ENCODE results near the gene MAD1L1. TPM values are rescaled to one million over a fixed set of nuclear protein-coding genes. Genes with fewer than 3 reads are reported as not detected.

MAD1L1 gene
- total RNA-seq, 1 donor from 2014 or later, result 55.0 TPM

- H3K9me3 Mint-ChIP-seq, result no peaks in the 10 kb centered on the region
- no peak overlapping the region for H3K4me3 Mint-ChIP-seq (ENCODE audit: low read depth)
- H3K27me3 Mint-ChIP-seq (ENCODE audit: low read depth), result no peaks in the 10 kb centered on the region
- DNase-seq (ENCODE audit: low spot score), result no peak
- H3K27ac Mint-ChIP-seq, result no peak overlapping the region
- peaks cover 7% of the 10 kb centered on the region for H3K36me3 Mint-ChIP-seq (ENCODE audit: low read depth)
- intact Hi-C loops (cut with micrococcal nuclease), result no loop called here
- peaks cover 38% of the 10 kb centered on the region for H3K4me1 Mint-ChIP-seq (ENCODE audit: low read depth)
These were observed 124.1 kb downstream of the MAD1L1 start for GRCh38 chr7:2108501-2109250.

DNA sequence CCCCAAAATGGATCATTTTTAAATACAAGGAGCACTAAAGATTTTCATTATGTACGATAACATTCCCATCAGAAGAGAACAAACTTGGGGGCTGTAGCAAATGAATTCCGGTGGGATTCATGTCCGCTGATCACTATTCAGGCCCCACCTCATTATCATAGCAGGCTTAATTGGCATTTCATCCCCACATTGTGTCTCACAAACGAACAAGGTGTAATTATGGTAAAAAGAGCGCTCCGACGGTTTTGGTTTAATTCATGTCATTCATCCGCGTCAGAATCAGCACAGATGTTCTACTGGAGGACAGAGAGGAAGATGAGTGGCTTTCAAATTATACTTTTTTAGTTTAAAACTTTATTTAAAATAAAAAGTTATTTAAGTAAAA, 124.7 kb downstream of the MAD1L1 start:
- intact Hi-C loops (cut with micrococcal nuclease), result no loop called here
- DNase-seq (ENCODE audit: low spot score), result no peak
- peaks cover 38% of the 10 kb centered on the region for H3K4me1 Mint-ChIP-seq (ENCODE audit: low read depth)
- no peaks in the 10 kb centered on the region for H3K9me3 Mint-ChIP-seq
- no peak overlapping the region for H3K27ac Mint-ChIP-seq
- peaks cover 7% of the 10 kb centered on the region for H3K36me3 Mint-ChIP-seq (ENCODE audit: low read depth)
- H3K4me3 Mint-ChIP-seq (ENCODE audit: low read depth), result no peak overlapping the region
- no peaks in the 10 kb centered on the region for H3K27me3 Mint-ChIP-seq (ENCODE audit: low read depth)

GRCh38 chr7:2107386-2108070, 125.2 kb downstream of the MAD1L1 start:
- no peak for DNase-seq (ENCODE audit: low spot score)
- peaks cover 34% of the 10 kb centered on the region for H3K4me1 Mint-ChIP-seq (ENCODE audit: low read depth)
- H3K36me3 Mint-ChIP-seq (ENCODE audit: low read depth), result peaks cover 7% of the 10 kb centered on the region
- no peaks in the 10 kb centered on the region for H3K9me3 Mint-ChIP-seq
- intact Hi-C loops (cut with micrococcal nuclease), result no loop called here
- H3K4me3 Mint-ChIP-seq (ENCODE audit: low read depth), result no peak overlapping the region
- no peaks in the 10 kb centered on the region for H3K27me3 Mint-ChIP-seq (ENCODE audit: low read depth)
- H3K27ac Mint-ChIP-seq, result no peak overlapping the region

- intact Hi-C loops (cut with micrococcal nuclease), result no loop called here
- DNase-seq (ENCODE audit: low spot score), result no peak
- H3K27me3 Mint-ChIP-seq (ENCODE audit: low read depth), result no peaks in the 10 kb centered on the region
- H3K27ac Mint-ChIP-seq, result no peak overlapping the region
- H3K4me3 Mint-ChIP-seq (ENCODE audit: low read depth), result no peak overlapping the region
- H3K9me3 Mint-ChIP-seq, result no peaks in the 10 kb centered on the region
- H3K36me3 Mint-ChIP-seq (ENCODE audit: low read depth), result peaks cover 3% of the 10 kb centered on the region
- H3K4me1 Mint-ChIP-seq (ENCODE audit: low read depth), result peaks cover 28% of the 10 kb centered on the region
These were observed 125.8 kb downstream of the MAD1L1 start for GRCh38 chr7:2106924-2107323.

DNA sequence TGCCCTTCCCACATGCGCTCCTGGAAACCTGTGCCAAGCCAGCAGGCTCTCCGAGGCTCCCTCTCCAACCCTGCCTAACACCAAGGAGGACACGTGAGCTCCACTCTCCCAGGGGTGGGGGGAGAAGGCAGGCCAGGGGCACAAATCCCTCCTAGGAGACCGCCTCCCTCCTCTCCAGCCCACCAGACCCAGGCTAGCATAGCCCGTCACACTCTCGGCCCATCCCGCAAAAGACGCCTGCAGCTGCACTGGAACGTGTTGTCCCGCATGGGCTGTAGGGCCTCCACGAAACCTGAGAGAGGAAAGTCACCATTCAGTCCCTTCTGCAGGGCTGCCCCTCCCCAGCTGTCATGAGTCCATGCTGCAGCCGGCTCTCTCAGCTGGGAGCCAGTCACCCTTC, 126.3 kb downstream of the MAD1L1 start:
- intact Hi-C loops (cut with micrococcal nuclease), result no loop called here
- Mint-ChIP-seq H3K27ac (no peak overlapping the region), H3K4me3 (ENCODE audit: low read depth) (no peak overlapping the region), H3K27me3 (ENCODE audit: low read depth) (no peaks in the 10 kb centered on the region), H3K9me3 (no peaks in the 10 kb centered on the region), H3K36me3 (ENCODE audit: low read depth) (peaks cover 3% of the 10 kb centered on the region), H3K4me1 (ENCODE audit: low read depth) (peaks cover 25% of the 10 kb centered on the region)
- no peak for DNase-seq (ENCODE audit: low spot score)

DNA sequence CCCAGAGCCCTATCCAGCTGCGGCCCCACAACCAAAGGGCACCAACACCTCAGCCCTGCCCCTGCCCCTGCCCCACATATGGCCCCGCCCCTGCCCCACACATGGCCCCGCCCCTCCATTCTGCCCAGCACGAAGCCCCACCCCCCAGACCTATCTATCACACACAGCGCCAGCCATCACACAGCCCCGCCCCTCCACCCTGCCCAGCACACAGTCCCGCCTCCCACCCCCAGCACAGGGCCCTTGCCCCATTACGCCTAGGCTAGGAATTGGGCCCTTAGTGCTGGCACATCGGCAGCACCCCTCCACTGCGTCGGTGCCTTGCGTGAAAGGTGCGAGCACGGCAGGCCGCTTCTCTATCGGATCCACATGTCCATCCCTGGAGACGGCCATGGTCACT, 126.8 kb downstream of the MAD1L1 start:
- Mint-ChIP-seq H3K27ac (no peak overlapping the region), H3K4me1 (ENCODE audit: low read depth) (peaks cover 23% of the 10 kb centered on the region), H3K4me3 (ENCODE audit: low read depth) (no peak overlapping the region), H3K36me3 (ENCODE audit: low read depth) (peaks cover 3% of the 10 kb centered on the region), H3K9me3 (no peaks in the 10 kb centered on the region), H3K27me3 (ENCODE audit: low read depth) (no peaks in the 10 kb centered on the region)
- no peak for DNase-seq (ENCODE audit: low spot score)
- intact Hi-C loops (cut with micrococcal nuclease), result no loop called here

DNA sequence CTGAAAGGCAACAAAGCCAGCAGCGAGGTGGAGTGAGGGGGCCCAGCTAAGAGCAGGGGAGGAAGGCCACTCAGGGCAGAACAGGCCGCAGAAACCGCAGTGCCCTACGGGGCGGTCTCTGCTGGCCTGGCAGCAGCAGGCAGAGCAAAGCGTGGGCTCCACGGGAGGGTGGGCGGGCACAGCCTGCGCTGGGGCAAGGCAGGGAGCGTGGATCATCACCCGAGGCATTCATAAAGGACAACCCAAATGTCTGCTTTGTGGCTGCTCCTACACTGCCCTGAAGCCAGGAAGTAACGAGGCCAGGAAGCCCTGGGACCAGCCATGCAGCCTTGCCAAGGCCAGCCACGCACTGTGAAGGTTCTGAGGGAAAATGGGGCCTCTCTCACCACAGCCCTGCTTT, 127.5 kb downstream of the MAD1L1 start:
- no peaks in the 10 kb centered on the region for H3K27me3 Mint-ChIP-seq (ENCODE audit: low read depth)
- no peak overlapping the region for H3K27ac Mint-ChIP-seq
- no peaks in the 10 kb centered on the region for H3K9me3 Mint-ChIP-seq
- intact Hi-C loops (cut with micrococcal nuclease), result no loop called here
- no peak overlapping the region for H3K4me3 Mint-ChIP-seq (ENCODE audit: low read depth)
- DNase-seq (ENCODE audit: low spot score), result no peak
- H3K36me3 Mint-ChIP-seq (ENCODE audit: low read depth), result peaks cover 3% of the 10 kb centered on the region
- peaks cover 18% of the 10 kb centered on the region for H3K4me1 Mint-ChIP-seq (ENCODE audit: low read depth)

DNA sequence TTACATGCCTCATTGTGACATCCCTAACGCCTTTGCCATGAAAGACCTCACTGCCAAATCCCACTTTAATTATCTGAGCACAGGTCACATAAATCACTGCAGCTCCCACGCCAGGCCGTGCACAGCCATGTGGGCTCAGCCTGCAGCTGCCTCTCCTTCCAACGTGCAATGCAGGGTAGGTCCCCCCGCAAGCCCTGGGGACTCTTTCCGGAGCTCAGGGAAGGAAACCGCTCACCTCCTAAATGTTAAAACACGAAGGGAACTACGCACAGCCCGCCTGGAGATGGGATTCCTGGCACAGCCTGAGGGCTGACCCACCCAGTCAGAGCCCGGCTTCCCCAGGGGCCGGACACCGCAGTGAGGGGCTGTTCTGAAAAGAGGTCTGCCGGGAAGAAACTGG, 128.0 kb downstream of the MAD1L1 start:
- no peaks in the 10 kb centered on the region for H3K27me3 Mint-ChIP-seq (ENCODE audit: low read depth)
- no peaks in the 10 kb centered on the region for H3K9me3 Mint-ChIP-seq
- H3K4me3 Mint-ChIP-seq (ENCODE audit: low read depth), result no peak overlapping the region
- H3K27ac Mint-ChIP-seq, result no peak overlapping the region
- peaks cover 17% of the 10 kb centered on the region for H3K4me1 Mint-ChIP-seq (ENCODE audit: low read depth)
- intact Hi-C loops (cut with micrococcal nuclease), result no loop called here
- no peaks in the 10 kb centered on the region for H3K36me3 Mint-ChIP-seq (ENCODE audit: low read depth)
- DNase-seq (ENCODE audit: low spot score), result no peak

GRCh38 chr7:2104107-2104710, 128.5 kb downstream of the MAD1L1 start:
- Mint-ChIP-seq H3K27me3 (ENCODE audit: low read depth) (no peaks in the 10 kb centered on the region), H3K4me3 (ENCODE audit: low read depth) (no peak overlapping the region), H3K36me3 (ENCODE audit: low read depth) (no peaks in the 10 kb centered on the region), H3K9me3 (no peaks in the 10 kb centered on the region), H3K4me1 (ENCODE audit: low read depth) (peaks cover 20% of the 10 kb centered on the region), H3K27ac (no peak overlapping the region)
- intact Hi-C loops (cut with micrococcal nuclease), result no loop called here
- DNase-seq (ENCODE audit: low spot score), result peak; percentile 49

DNA sequence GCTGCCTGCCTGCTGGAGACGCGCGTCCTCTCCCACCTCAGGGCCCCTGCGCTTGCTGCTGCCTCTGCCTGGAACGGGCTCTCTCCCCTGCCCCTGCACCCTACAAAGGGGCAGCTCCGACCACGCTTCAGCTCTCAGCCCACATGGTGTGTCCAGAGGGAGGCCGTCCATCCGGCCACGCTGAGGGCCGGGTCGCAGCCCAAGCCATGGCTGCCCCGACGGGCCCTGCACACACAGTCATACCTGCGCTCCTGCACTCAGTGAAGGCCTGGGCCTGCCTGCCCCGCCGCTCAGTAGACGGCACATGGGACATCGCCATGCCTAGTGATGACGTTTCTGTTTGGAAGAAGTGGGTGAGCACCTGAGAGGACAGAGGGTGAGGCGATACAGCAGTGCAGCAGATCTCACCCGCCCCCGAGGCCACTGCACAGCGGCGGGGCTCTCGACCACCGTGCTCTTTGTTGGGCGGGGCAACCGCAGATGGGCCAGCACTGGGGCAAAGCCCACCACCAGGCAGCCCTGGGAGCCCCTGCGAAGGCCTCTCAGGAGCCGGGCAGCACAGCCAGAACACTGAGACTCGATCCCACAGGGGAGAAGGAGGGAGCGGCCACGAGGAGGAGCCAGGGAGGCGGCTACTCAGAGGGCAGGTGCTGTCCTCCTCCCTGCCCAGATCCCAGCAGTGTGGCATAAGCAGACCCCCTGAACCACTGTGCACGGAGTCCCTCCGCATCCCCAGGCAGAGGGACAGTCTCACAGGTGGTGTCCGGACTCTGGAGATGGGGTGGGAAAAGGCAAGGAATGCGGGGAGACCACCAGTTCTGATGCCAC, 129.5 kb downstream of the MAD1L1 start:
- Mint-ChIP-seq H3K9me3 (no peaks in the 10 kb centered on the region), H3K4me3 (ENCODE audit: low read depth) (no peak overlapping the region), H3K27ac (no peak overlapping the region), H3K27me3 (ENCODE audit: low read depth) (no peaks in the 10 kb centered on the region), H3K36me3 (ENCODE audit: low read depth) (no peaks in the 10 kb centered on the region), H3K4me1 (ENCODE audit: low read depth) (peaks cover 20% of the 10 kb centered on the region)
- intact Hi-C loops (cut with micrococcal nuclease), result no loop called here
- no peak for DNase-seq (ENCODE audit: low spot score)

DNA sequence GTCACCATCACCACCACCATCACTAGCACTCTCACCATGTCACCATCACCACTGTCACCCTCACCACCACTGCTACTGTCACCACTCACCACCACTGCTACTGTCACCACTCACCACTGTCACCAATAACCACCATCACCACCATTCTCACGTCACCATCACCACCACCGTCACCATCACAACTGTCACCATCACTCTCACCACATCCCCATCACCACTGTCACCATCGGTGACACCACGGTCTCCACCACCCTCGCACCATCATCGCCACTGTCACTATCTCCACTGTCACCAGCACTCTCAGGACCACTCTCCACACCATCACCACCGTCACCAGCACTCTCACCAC, 130.4 kb downstream of the MAD1L1 start:
- no peak overlapping the region for H3K4me3 Mint-ChIP-seq (ENCODE audit: low read depth)
- H3K27me3 Mint-ChIP-seq (ENCODE audit: low read depth), result no peaks in the 10 kb centered on the region
- peaks cover 20% of the 10 kb centered on the region for H3K4me1 Mint-ChIP-seq (ENCODE audit: low read depth)
- no peak for DNase-seq (ENCODE audit: low spot score)
- H3K36me3 Mint-ChIP-seq (ENCODE audit: low read depth), result no peaks in the 10 kb centered on the region
- no peaks in the 10 kb centered on the region for H3K9me3 Mint-ChIP-seq
- intact Hi-C loops (cut with micrococcal nuclease), result no loop called here
- peak overlapping the region; percentile 0 for H3K27ac Mint-ChIP-seq

DNA sequence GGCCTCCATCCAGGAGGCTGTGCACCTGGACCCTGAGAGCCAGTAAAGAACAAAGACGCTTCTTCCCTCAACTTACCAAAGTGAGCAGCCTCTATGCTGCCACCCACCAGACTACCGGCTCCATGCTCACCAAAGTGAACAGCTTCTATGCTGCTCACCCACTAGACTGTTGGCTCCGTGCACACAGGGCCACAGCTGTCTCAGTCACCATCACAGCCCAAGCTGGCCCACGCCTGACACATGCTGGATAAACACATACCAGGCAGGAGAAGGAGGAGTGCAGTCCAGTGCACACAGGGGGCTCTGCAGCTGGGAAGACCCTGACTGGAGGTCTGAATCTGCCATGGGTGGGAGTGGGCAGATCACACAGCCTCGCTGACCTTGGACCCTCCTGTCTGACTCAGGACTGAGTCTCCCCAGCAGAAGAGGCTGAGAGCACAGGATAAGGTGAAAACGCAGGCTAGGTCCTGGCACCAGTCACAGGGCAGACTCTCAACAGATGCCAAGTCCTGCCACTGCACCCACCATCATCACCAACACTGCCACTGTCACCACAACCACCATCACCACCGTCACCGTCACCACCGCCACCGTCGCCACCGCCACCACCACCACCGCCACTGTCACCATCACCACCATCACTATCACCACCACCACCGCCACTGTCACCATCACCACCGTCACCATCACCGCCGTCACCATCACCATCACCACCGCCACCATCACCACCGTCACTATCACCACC, 130.9 kb downstream of the MAD1L1 start:
- intact Hi-C loops (cut with micrococcal nuclease), result no loop called here
- Mint-ChIP-seq H3K36me3 (ENCODE audit: low read depth) (no peaks in the 10 kb centered on the region), H3K27me3 (ENCODE audit: low read depth) (no peaks in the 10 kb centered on the region), H3K27ac (peak overlapping the region; percentile 0), H3K4me3 (ENCODE audit: low read depth) (no peak overlapping the region), H3K4me1 (ENCODE audit: low read depth) (peaks cover 20% of the 10 kb centered on the region), H3K9me3 (no peaks in the 10 kb centered on the region)
- DNase-seq (ENCODE audit: low spot score), result no peak

All from activated T-helper 2 cell treated with anti-CD3 and anti-CD28 coated beads, Interferon-gamma antibody, Interleukin-2, Interleukin-4, amounts not matched to agents 10 μg/mL and 5 μg/mL and 100 μg/mL, durations not matched to agents 14 hours and 24 hours and 36 hours (primary cell).